Endothelial cell of umbilical vein (primary cell): ENCODE results near the gene EME2.

ENCODE experiments used
- CTCF ChIP-seq, 2 donors: IDR thresholded peaks; 1 replicate in 1 of 2; 2 replicates in 1 of 2; pipeline ENCODE4 v1.5.1; 2011; ENCODE audit warnings: low read length in 2 of 2, mild to moderate bottlenecking in 2 of 2, moderate library complexity in 2 of 2, control low read depth in 1 of 2, inconsistent platforms in 1 of 2, low read depth in 1 of 2; ENCODE audit not compliant: insufficient read depth in 1 of 2; ENCODE audit errors: extremely low read depth in 1 of 2
- EZH2 ChIP-seq: IDR thresholded peaks from 2 replicates; pipeline ENCODE4 v1.6.1; 2012; ENCODE audit warnings: borderline replicate concordance, low read depth, mild to moderate bottlenecking, moderate library complexity, low read length, inconsistent platforms; ENCODE audit not compliant: severe bottlenecking
- FOS ChIP-seq: IDR thresholded peaks from 2 replicates; pipeline ENCODE4 v1.6.1; 2011; ENCODE audit warnings: mild to moderate bottlenecking, low read length, moderate library complexity, borderline replicate concordance; ENCODE audit not compliant: insufficient read depth
- GATA2 ChIP-seq: IDR thresholded peaks from 2 replicates; pipeline ENCODE4 v1.7.0; 2011; ENCODE audit warnings: low read depth, mild to moderate bottlenecking, moderate library complexity, mixed read lengths, low read length; ENCODE audit not compliant: insufficient read length, insufficient read depth
- MYC ChIP-seq: IDR thresholded peaks from one replicate; pipeline ENCODE4 v1.6.1; 2011; ENCODE audit warnings: mild to moderate bottlenecking, low read depth, low read length
- POLR2A ChIP-seq: IDR thresholded peaks from 2 replicates; pipeline ENCODE4 v1.6.1; 2012; ENCODE audit warnings: low read depth, mild to moderate bottlenecking, control low read depth, low read length
- POLR2AphosphoS5 ChIP-seq: IDR thresholded peaks from 2 replicates; pipeline ENCODE4 v1.6.1; 2012; ENCODE audit warnings: low read depth, mild to moderate bottlenecking, control low read depth, low read length, moderate library complexity; ENCODE audit not compliant: insufficient read depth
- TF ChIP-seq, protein P1 (sequence below): IDR thresholded peaks from 2 replicates; pipeline ENCODE4 v1.6.1; 2011; ENCODE audit not compliant: insufficient read depth, insufficient read length

DNA sequence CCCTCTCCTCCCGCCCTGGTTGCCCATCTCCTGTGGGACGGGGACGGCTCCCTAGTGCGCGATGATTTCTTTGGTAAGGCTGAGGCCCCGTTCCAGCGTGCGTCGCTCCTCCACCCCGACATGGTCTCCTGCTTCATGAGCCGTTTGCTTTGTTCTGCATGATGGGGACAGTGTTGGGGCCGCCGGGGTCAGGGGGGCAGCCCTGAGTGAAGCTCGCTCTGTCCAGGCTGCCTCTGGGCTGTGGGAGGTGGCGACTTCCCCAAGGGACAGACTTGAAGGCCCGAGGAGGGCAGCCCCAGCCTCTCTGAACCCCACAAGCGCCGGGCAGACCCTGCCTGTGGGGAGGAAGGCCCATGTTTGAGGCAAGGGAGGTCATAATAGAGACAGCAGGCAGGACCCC, 13.7 kb upstream of the EME2 start:
- no peak for TF ChIP-seq CTCF (IDR thresholded peaks at IDR 0.05; ENCODE audit: extremely low read depth in 1 of 2, insufficient read depth in 1 of 2, low read depth in 1 of 2, low read length in 2 of 2)
- no peak for TF ChIP-seq POLR2AphosphoS5
- TF ChIP-seq EZH2 = no peak
- no peak for TF ChIP-seq POLR2A
- TF ChIP-seq, protein P1, sequence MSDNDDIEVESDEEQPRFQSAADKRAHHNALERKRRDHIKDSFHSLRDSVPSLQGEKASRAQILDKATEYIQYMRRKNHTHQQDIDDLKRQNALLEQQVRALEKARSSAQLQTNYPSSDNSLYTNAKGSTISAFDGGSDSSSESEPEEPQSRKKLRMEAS = no peak
- TF ChIP-seq FOS = no peak
- TF ChIP-seq MYC = no peak
- no peak for TF ChIP-seq GATA2
